ENCODE data around the gene FGF11. TPM values are rescaled to one million over a fixed set of nuclear protein-coding genes. Genes with fewer than 3 reads are reported as not detected.

FGF11 gene
- total and polyA plus RNA-seq, 8 donors: 0.37 to 15.6 (median 1.7) TPM; not detected in 4

DNA sequence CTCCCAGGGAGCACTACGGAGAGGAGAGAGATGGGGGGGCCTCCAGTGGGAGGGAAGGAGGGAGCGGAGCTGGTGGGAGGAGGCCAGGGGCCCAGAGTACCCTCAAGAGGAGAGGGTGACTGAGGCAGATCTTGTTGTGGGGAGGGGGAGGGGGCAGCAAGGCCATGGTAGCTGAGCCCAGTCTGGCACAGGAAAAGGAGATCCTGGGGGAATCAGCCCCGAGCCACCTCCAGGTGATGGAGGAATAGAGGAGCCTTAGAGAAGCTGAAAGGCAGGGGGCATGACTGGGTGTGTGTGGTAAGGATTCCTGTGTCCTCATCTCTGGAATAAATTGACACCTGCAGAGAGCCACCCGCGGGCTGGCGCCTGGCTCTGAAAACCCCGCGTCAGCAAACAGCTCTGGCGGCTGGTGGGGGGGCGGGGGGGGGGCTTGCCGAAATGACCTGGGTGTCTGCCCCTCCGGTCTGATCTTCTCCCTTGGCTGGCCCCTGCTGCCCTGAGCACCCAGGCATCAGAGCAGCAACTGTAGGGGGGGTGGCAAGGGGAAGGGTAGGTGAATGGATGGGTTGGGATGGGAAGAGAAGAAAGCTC is 33.0 kb upstream of the FGF11 start:
- H3K4me1 ChIP-seq: peaks cover 30 to 42% (median 34%) of the 10 kb centered on the region in 4 donors
- no peak for DNase-seq
- TF ChIP-seq POLR2AphosphoS5 (IDR thresholded peaks at IDR 0.05) (no peak), POLR2A (IDR thresholded peaks at IDR 0.05) (no peak), EP300 (IDR thresholded peaks at IDR 0.05) (no peak)
- TF ChIP-seq, protein P1, sequence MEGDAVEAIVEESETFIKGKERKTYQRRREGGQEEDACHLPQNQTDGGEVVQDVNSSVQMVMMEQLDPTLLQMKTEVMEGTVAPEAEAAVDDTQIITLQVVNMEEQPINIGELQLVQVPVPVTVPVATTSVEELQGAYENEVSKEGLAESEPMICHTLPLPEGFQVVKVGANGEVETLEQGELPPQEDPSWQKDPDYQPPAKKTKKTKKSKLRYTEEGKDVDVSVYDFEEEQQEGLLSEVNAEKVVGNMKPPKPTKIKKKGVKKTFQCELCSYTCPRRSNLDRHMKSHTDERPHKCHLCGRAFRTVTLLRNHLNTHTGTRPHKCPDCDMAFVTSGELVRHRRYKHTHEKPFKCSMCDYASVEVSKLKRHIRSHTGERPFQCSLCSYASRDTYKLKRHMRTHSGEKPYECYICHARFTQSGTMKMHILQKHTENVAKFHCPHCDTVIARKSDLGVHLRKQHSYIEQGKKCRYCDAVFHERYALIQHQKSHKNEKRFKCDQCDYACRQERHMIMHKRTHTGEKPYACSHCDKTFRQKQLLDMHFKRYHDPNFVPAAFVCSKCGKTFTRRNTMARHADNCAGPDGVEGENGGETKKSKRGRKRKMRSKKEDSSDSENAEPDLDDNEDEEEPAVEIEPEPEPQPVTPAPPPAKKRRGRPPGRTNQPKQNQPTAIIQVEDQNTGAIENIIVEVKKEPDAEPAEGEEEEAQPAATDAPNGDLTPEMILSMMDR (IDR thresholded peaks at IDR 0.05): no peak
- intact Hi-C loops (cut with DNase I; ENCODE audit: low total_unique reads): no loop called here
- H3K36me3 ChIP-seq: peaks cover 0 to 25% (median 19%) of the 10 kb centered on the region in 4 donors
- no peaks in the 10 kb centered on the region for H3K9me3 ChIP-seq
- peaks cover 0 to 13% (median 0%) of the 10 kb centered on the region in 3 donors for H3K27me3 ChIP-seq
- H3K4me3 ChIP-seq: peak overlapping the region in 1 of 4 donors; percentile 74
- H3K27ac ChIP-seq: peak overlapping the region in 2 of 5 donors; percentile 90 to 94
- 34 to 52% (median 47%) methylated on average over 7 to 12 of the region's 12 CpGs for WGBS, 5 donors

GRCh38 chr17:7407082-7407481 is 32.2 kb upstream of the FGF11 start:
- intact Hi-C loops (cut with DNase I; ENCODE audit: low total_unique reads): no loop called here
- TF ChIP-seq EP300 (IDR thresholded peaks at IDR 0.05): no peak
- no peak for TF ChIP-seq POLR2A (IDR thresholded peaks at IDR 0.05)
- TF ChIP-seq, protein P1 (IDR thresholded peaks at IDR 0.05): no peak
- TF ChIP-seq POLR2AphosphoS5 (IDR thresholded peaks at IDR 0.05): no peak
- no peak overlapping the region for H3K4me3 ChIP-seq
- H3K4me1 ChIP-seq: peaks cover 30 to 38% (median 33%) of the 10 kb centered on the region in 4 donors
- peaks cover 0 to 13% (median 0%) of the 10 kb centered on the region in 3 donors for H3K27me3 ChIP-seq
- DNase-seq: no peak
- no peaks in the 10 kb centered on the region for H3K9me3 ChIP-seq
- H3K36me3 ChIP-seq: peaks cover 0 to 25% (median 19%) of the 10 kb centered on the region in 4 donors
- H3K27ac ChIP-seq: no peak overlapping the region
- 79 to 90% (median 81%) methylated on average over 13 of the region's 13 CpGs for WGBS, 5 donors

- H3K27me3 ChIP-seq: peaks cover 0 to 13% (median 0%) of the 10 kb centered on the region in 3 donors
- TF ChIP-seq, protein P1 (IDR thresholded peaks at IDR 0.05): no peak
- TF ChIP-seq EP300 (IDR thresholded peaks at IDR 0.05): no peak
- no peak for TF ChIP-seq POLR2A (IDR thresholded peaks at IDR 0.05)
- no peak for TF ChIP-seq POLR2AphosphoS5 (IDR thresholded peaks at IDR 0.05)
- H3K36me3 ChIP-seq: peaks cover 0 to 25% (median 19%) of the 10 kb centered on the region in 4 donors
- WGBS, 5 donors: 39 to 63% (median 45%) methylated on average over 8 to 11 of the region's 12 CpGs
- DNase-seq: no peak
- intact Hi-C loops (cut with DNase I; ENCODE audit: low total_unique reads): no loop called here
- no peak within 1 kb of the TSS for H3K27ac ChIP-seq
- peak within 1 kb of the TSS in 1 of 4 donors; percentile 6 for H3K4me3 ChIP-seq
- H3K9me3 ChIP-seq: no peaks in the 10 kb centered on the region
- H3K4me1 ChIP-seq: peaks cover 25 to 32% (median 27%) of the 10 kb centered on the region in 4 donors
These were observed 31.6 kb upstream of the FGF11 start, which contains the start of gene NLGN2 for GRCh38 chr17:7407485-7408251. Gene NLGN2, plus strand, starts transcription at chr17:7407845. Its CDS starts 411 bp downstream, at chr17:7408256.

- peaks cover 0 to 13% (median 0%) of the 10 kb centered on the region in 3 donors for H3K27me3 ChIP-seq
- 44 to 80% (median 56%) methylated on average over 27 to 58 of the region's 58 CpGs for WGBS, 5 donors
- intact Hi-C loops (cut with DNase I; ENCODE audit: low total_unique reads): no loop called here
- no peak for TF ChIP-seq EP300 (IDR thresholded peaks at IDR 0.05)
- TF ChIP-seq POLR2A (IDR thresholded peaks at IDR 0.05): no peak
- TF ChIP-seq, protein P1 (IDR thresholded peaks at IDR 0.05): no peak
- no peak for TF ChIP-seq POLR2AphosphoS5 (IDR thresholded peaks at IDR 0.05)
- peak overlapping the region in 1 of 4 donors; percentile 6 for H3K4me3 ChIP-seq
- DNase-seq: peak in 1 of 2 donors; percentile 60
- H3K4me1 ChIP-seq: peaks cover 19 to 26% (median 21%) of the 10 kb centered on the region in 4 donors
- H3K9me3 ChIP-seq: no peaks in the 10 kb centered on the region
- no peak overlapping the region for H3K27ac ChIP-seq
- H3K36me3 ChIP-seq: peaks cover 0 to 25% (median 19%) of the 10 kb centered on the region in 4 donors
These were observed 31.0 kb upstream of the FGF11 start for GRCh38 chr17:7408252-7408727.

All from stomach (tissue), 9 donors.